H1 (cell line): Measurements from ENCODE around the gene PRKN. TPM values are rescaled to one million over a fixed set of nuclear protein-coding genes. Genes with fewer than 3 reads are reported as not detected.

Experiments used
- CTCF ChIA-PET: fragments of 300-600 bp; sonication (Branson Sonifier 250); formaldehyde crosslinking; loops from one replicate; lab custom pipeline; 2021; ENCODE audit not compliant: partially characterized antibody; lab: Charles Lee
- POLR2A ChIA-PET: fragments of 300-600 bp; sonication (Branson Sonifier 250); formaldehyde crosslinking; loops from one replicate; lab custom pipeline; 2021; ENCODE audit warnings: inconsistent platforms; ENCODE audit not compliant: partially characterized antibody; lab: Charles Lee
- DNase-seq, 2 experiments: peaks; one replicate each; pipeline versions ENCODE4 v3.0.0 to v3.0.0-alpha.2; 2010 to 2022; ENCODE audit warnings: low spot score in 2 of 2, low read depth in 1 of 2, mixed read lengths in 1 of 2
- FAIRE-seq: peaks from 2 replicates; lab custom pipeline; 2011; peaks lifted over from hg19 to GRCh38; lab: Jason Lieb, UNC
- H2AFZ ChIP-seq: 2 replicates; pipeline ENCODE4 v1.8.1; 2012; ENCODE audit warnings: low read length, inconsistent platforms
- H2AK5ac ChIP-seq: 2 replicates; pipeline ENCODE4 v1.6.1; 2013; ENCODE audit warnings: low read depth, low read length
- H2BK120ac ChIP-seq: replicated peaks from 2 replicates; pipeline ENCODE3; 2013; ENCODE audit warnings: low read depth, low read length, inconsistent platforms
- H2BK12ac ChIP-seq: 2 replicates; pipeline ENCODE4 v1.6.1; 2013; ENCODE audit warnings: low read depth, low read length
- H2BK15ac ChIP-seq: 2 replicates; pipeline ENCODE4 v1.6.1; 2013; ENCODE audit warnings: low read length
- H2BK20ac ChIP-seq: 2 replicates; pipeline ENCODE4 v1.6.1; 2013; ENCODE audit warnings: low read length
- H2BK5ac ChIP-seq: 2 replicates; pipeline ENCODE4 v1.6.1; 2013; ENCODE audit warnings: low read depth, low read length
- H3K14ac ChIP-seq: 2 replicates; pipeline ENCODE4 v1.6.1; 2013; ENCODE audit warnings: inconsistent platforms; ENCODE audit not compliant: insufficient read length
- H3K18ac ChIP-seq: 2 replicates; pipeline ENCODE4 v1.6.1; 2013; ENCODE audit warnings: low read length; ENCODE audit errors: extremely low read depth
- H3K23ac ChIP-seq: 2 replicates; pipeline ENCODE4 v1.6.1; 2013; ENCODE audit warnings: inconsistent platforms; ENCODE audit not compliant: insufficient read length
- H3K23me2 ChIP-seq: 2 replicates; pipeline ENCODE4 v1.6.1; 2013; ENCODE audit warnings: low read depth, low read length
- H3K27ac ChIP-seq: 2 replicates; pipeline ENCODE4 v1.6.1; 2011; ENCODE audit warnings: low read depth, low read length, inconsistent platforms
- H3K27me3 ChIP-seq, 4 experiments: replicated peaks in 1 of 4; 1 replicate in 1 of 4; 2 replicates in 3 of 4; pipeline versions ENCODE4 v1.6.1 to v1.8.1; 2011 to 2013; ENCODE audit warnings: low read length in 3 of 4, mild to moderate bottlenecking in 3 of 4, inconsistent platforms in 2 of 4, mixed read lengths in 2 of 4, moderate library complexity in 1 of 4; ENCODE audit not compliant: control insufficient read depth in 3 of 4, insufficient read depth in 3 of 4; ENCODE audit errors: extremely low read depth in 1 of 4
- H3K36me3 ChIP-seq, 4 experiments: 2 replicates each; pipeline versions ENCODE4 v1.6.1 to v1.8.1; 2011 to 2013; ENCODE audit warnings: mild to moderate bottlenecking in 4 of 4, low read length in 3 of 4, moderate library complexity in 2 of 4, control low read depth in 1 of 4, inconsistent platforms in 1 of 4; ENCODE audit not compliant: insufficient read depth in 4 of 4, control insufficient read depth in 2 of 4
- H3K4ac ChIP-seq: replicated peaks from 2 replicates; pipeline ENCODE3; 2013; ENCODE audit warnings: low read length, low read depth, mixed read lengths, inconsistent platforms; ENCODE audit not compliant: insufficient read length
- H3K4me1 ChIP-seq, 4 experiments: replicated peaks in 1 of 4; 1 replicate in 1 of 4; 2 replicates in 3 of 4; pipeline versions ENCODE4 v1.6.1 to v1.8.1; 2011 to 2013; ENCODE audit warnings: low read length in 3 of 4, inconsistent platforms in 2 of 4, mixed read lengths in 1 of 4; ENCODE audit not compliant: insufficient read depth in 4 of 4, control insufficient read depth in 3 of 4
- H3K4me2 ChIP-seq, 2 experiments: 2 replicates each; pipeline versions ENCODE4 v1.6.1 to v1.8.1; 2011 to 2013; ENCODE audit warnings: low read depth in 2 of 2, low read length in 2 of 2, control low read depth in 1 of 2, inconsistent platforms in 1 of 2, mild to moderate bottlenecking in 1 of 2; ENCODE audit not compliant: insufficient read depth in 1 of 2
- H3K4me3 ChIP-seq, 4 experiments: fragments of 200-600, 300-600 bp in 1 of 4; sonication (generic), shearing (Covaris generic), sonication (Bioruptor Twin) in 1 of 4; 2 replicates each; pipeline versions ENCODE4 v1.5.1 to v1.8.1; 2011 to 2016; ENCODE audit warnings: low read length in 4 of 4, low read depth in 3 of 4, control low read depth in 2 of 4, inconsistent platforms in 2 of 4, mild to moderate bottlenecking in 2 of 4, mixed read lengths in 1 of 4, moderate library complexity in 1 of 4; ENCODE audit not compliant: insufficient read depth in 2 of 4; ENCODE audit errors: extremely low read depth in 1 of 4
- H3K56ac ChIP-seq: replicated peaks from 2 replicates; pipeline ENCODE3; 2013; ENCODE audit warnings: low read depth, mild to moderate bottlenecking, mixed read lengths, low read length, inconsistent platforms; ENCODE audit not compliant: insufficient read length
- H3K79me1 ChIP-seq: 2 replicates; pipeline ENCODE4 v1.6.1; 2013; ENCODE audit warnings: low read depth, low read length, control low read depth
- H3K79me2 ChIP-seq, 2 experiments: 2 replicates each; pipeline versions ENCODE4 v1.6.1 to v1.8.1; 2012 to 2013; ENCODE audit warnings: low read length in 2 of 2, mild to moderate bottlenecking in 2 of 2, inconsistent platforms in 1 of 2; ENCODE audit not compliant: insufficient read depth in 2 of 2, control insufficient read depth in 1 of 2
- H3K9ac ChIP-seq, 4 experiments: replicated peaks in 1 of 4; 1 replicate in 1 of 4; 2 replicates in 3 of 4; pipeline versions ENCODE4 v1.6.1 to v1.8.1; 2011 to 2013; ENCODE audit warnings: low read depth in 3 of 4, low read length in 3 of 4, control low read depth in 2 of 4, mild to moderate bottlenecking in 2 of 4, moderate library complexity in 2 of 4, inconsistent platforms in 1 of 4; ENCODE audit errors: extremely low read depth in 1 of 4
- H3K9me3 ChIP-seq, 2 experiments: 2 replicates each; pipeline versions ENCODE4 v1.6.1 to v1.8.1; 2012 to 2013; ENCODE audit warnings: mild to moderate bottlenecking in 2 of 2, moderate library complexity in 2 of 2, control low read depth in 1 of 2, inconsistent platforms in 1 of 2, low read depth in 1 of 2, low read length in 1 of 2, mixed read lengths in 1 of 2; ENCODE audit not compliant: insufficient read depth in 2 of 2
- H4K20me1 ChIP-seq, 2 experiments: replicated peaks in 1 of 2; 2 replicates each; pipeline versions ENCODE3 to v1.8.1; 2011 to 2013; ENCODE audit warnings: inconsistent platforms in 2 of 2, low read length in 2 of 2, mild to moderate bottlenecking in 1 of 2; ENCODE audit not compliant: insufficient read depth in 2 of 2, control insufficient read depth in 1 of 2
- H4K5ac ChIP-seq: 2 replicates; pipeline ENCODE4 v1.6.1; 2013; ENCODE audit warnings: low read length, low read depth, mixed read lengths, inconsistent platforms; ENCODE audit not compliant: insufficient read length
- H4K8ac ChIP-seq: 2 replicates; pipeline ENCODE4 v1.8.0; 2013; ENCODE audit warnings: mild to moderate bottlenecking, moderate library complexity, low read length, inconsistent platforms; ENCODE audit not compliant: insufficient read depth; ENCODE audit errors: extremely low read depth
- H4K91ac ChIP-seq: replicated peaks from 2 replicates; pipeline ENCODE3; 2013; ENCODE audit warnings: low read length, mixed read lengths, inconsistent platforms; ENCODE audit not compliant: insufficient read length
- ATF3 ChIP-seq: IDR thresholded peaks from 2 replicates; pipeline ENCODE4 v1.6.1; 2011; ENCODE audit warnings: low read depth, mild to moderate bottlenecking, low read length; ENCODE audit not compliant: insufficient read depth
- CREB1 ChIP-seq: IDR thresholded peaks from 2 replicates; pipeline ENCODE4 v1.6.1; 2012; ENCODE audit warnings: inconsistent platforms
- EGR1 ChIP-seq: IDR thresholded peaks from 2 replicates; pipeline ENCODE4 v1.6.1; 2011; ENCODE audit warnings: low read depth, low read length, borderline replicate concordance
- EZH2 ChIP-seq: fragments of 200-600 bp; sonication (generic); IDR thresholded peaks from 2 replicates; pipeline ENCODE4 v1.7.1; 2012; ENCODE audit warnings: low read depth, mild to moderate bottlenecking, moderate library complexity, low read length, inconsistent platforms; ENCODE audit not compliant: severe bottlenecking
- FOSL1 ChIP-seq: IDR thresholded peaks from 2 replicates; pipeline ENCODE4 v1.6.1; 2011; ENCODE audit warnings: mild to moderate bottlenecking, low read depth, low read length, moderate library complexity; ENCODE audit not compliant: insufficient read depth
- JUND ChIP-seq: IDR thresholded peaks from 2 replicates; pipeline ENCODE4 v1.6.1; 2011; ENCODE audit warnings: mild to moderate bottlenecking, improper control_type of control experiment, low read length
- KDM1A ChIP-seq: fragments of 200-600, 300-600 bp; sonication (generic); IDR thresholded peaks from 2 replicates; pipeline ENCODE4 v1.7.1; 2016; ENCODE audit warnings: mild to moderate bottlenecking, low read length, borderline replicate concordance
- POU5F1 ChIP-seq: IDR thresholded peaks from 2 replicates; pipeline ENCODE4 v1.6.1; 2011; ENCODE audit warnings: low read depth, mild to moderate bottlenecking, low read length, moderate library complexity
- RXRA ChIP-seq: IDR thresholded peaks from 2 replicates; pipeline ENCODE4 v1.6.1; 2011; ENCODE audit warnings: low read depth, mild to moderate bottlenecking, low read length, moderate library complexity; ENCODE audit not compliant: insufficient read depth
- SIRT6 ChIP-seq: IDR thresholded peaks from one replicate; pipeline ENCODE4 v1.7.1; 2012; ENCODE audit warnings: low read length, inconsistent platforms
- SP4 ChIP-seq: IDR thresholded peaks from 2 replicates; pipeline ENCODE4 v1.6.1; 2012; ENCODE audit warnings: low read length, inconsistent platforms
- SRF ChIP-seq: IDR thresholded peaks from 2 replicates; pipeline ENCODE4 v1.6.1; 2011; ENCODE audit warnings: mild to moderate bottlenecking, low read depth, low read length, moderate library complexity
- TAF7 ChIP-seq: optimal IDR thresholded peaks from 2 replicates; pipeline ENCODE3; 2011; ENCODE audit warnings: low read depth, mild to moderate bottlenecking, inconsistent platforms, low read length, moderate library complexity, borderline replicate concordance
- TCF12 ChIP-seq: IDR thresholded peaks from 2 replicates; pipeline ENCODE4 v1.6.1; 2011; ENCODE audit warnings: low read depth, mild to moderate bottlenecking, low read length
- YY1 ChIP-seq: IDR thresholded peaks from 2 replicates; pipeline ENCODE4 v1.6.1; 2011; ENCODE audit warnings: low read depth, mild to moderate bottlenecking, low read length
- WGBS, 2 experiments: shearing (Covaris generic) in 1 of 2; methylation state at CpG; one replicate each; pipeline versions ENCODE4 v1.1.6 to v1.1.7; 2013 to 2015; ENCODE audit warnings: low lambda C conversion rate in 2 of 2, mixed read lengths in 2 of 2, inconsistent platforms in 1 of 2, low coverage in 1 of 2, missing lambda C conversion rate in 1 of 2; ENCODE audit not compliant: insufficient replicate concordance in 2 of 2, insufficient coverage in 1 of 2, insufficient read length in 1 of 2; ENCODE audit errors: extremely low coverage in 1 of 2, missing lambda C conversion rate in 1 of 2; 5-methylcytosine and 5-hydroxymethylcytosine counted together
- polyA plus RNA-seq, 7 experiments: library from polyadenylated mRNA; depleted of rRNA in 3 of 7; stranded (reverse) in 5 of 7; unstranded in 2 of 7; fragments of >200 nt in 5 of 7; fragments of 200-250 nt in 2 of 7; gene quantifications; 1 replicate in 5 of 7; 2 replicates in 1 of 7; 4 replicates in 1 of 7; pipeline versions ENCODE4 v1.2.1 to v1.2.3, GENCODE V29; 2011 to 2013; ENCODE audit warnings: missing spikeins in 2 of 7, mixed read lengths in 2 of 7
- total RNA-seq: library from RNA; stranded (reverse); fragmentation: NEBNext Ultra II Directional; extraction: Animal tissue kit (Norgen Biotek cat#: 25700); gene quantifications from 2 replicates; pipeline ENCODE4 v1.2.1, GENCODE V29; 2021

The PRKN gene
- total and polyA plus RNA-seq, 2 of the 8 experiments (the other 6 are each of a cell fraction or from before 2014, with no cell fraction given) = 0.13 to 0.29 TPM

DNA sequence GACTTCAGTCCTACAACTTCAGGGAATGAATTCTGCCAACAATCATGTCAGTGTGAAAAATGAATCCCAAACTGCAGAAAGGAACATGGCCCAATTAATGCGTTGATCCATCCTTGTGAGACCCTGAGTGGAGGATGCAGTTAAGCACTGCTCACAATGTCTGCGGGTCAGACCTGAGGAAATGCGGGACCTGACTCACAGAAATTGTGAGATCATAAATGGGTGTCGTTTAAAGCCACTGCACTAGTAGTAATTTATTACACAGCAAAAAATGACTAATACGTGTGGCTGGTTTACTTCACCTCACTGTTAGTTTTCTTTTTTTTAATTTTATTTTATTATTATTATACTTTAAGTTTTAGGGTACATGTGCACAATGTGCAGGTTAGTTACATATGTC, 505.0 kb downstream of the PRKN start:
- H3K36me3 ChIP-seq = no peaks in the 10 kb centered on the region
- no peak overlapping the region for H3K4me3 ChIP-seq
- H3K9ac ChIP-seq = no peak overlapping the region
- H3K79me1 ChIP-seq = no peaks in the 10 kb centered on the region
- H3K56ac ChIP-seq = no peak overlapping the region
- no peak overlapping the region for H3K23ac ChIP-seq
- H4K20me1 ChIP-seq = no peaks in the 10 kb centered on the region
- no peak overlapping the region for H3K18ac ChIP-seq
- ChIA-PET CTCF (interaction anchor here (0.9 kb wide), 1 partner anchor 71 kb away, joined by 4 read pairs; no protein-coding TSS in a partner anchor), POLR2A (no interaction called here)
- H2BK20ac ChIP-seq = no peak overlapping the region
- no peak overlapping the region for H3K14ac ChIP-seq
- H2BK12ac ChIP-seq = no peak overlapping the region
- H2BK120ac ChIP-seq = no peak overlapping the region
- H4K5ac ChIP-seq = no peak overlapping the region
- H3K4ac ChIP-seq = no peak overlapping the region
- H3K4me2 ChIP-seq = no peak overlapping the region
- no peak overlapping the region for H2AFZ ChIP-seq
- no peak overlapping the region for H2AK5ac ChIP-seq
- no peak for DNase-seq
- no peak overlapping the region for H2BK15ac ChIP-seq
- no peak overlapping the region for H4K91ac ChIP-seq
- H3K79me2 ChIP-seq = no peaks in the 10 kb centered on the region
- H3K27me3 ChIP-seq = no peaks in the 10 kb centered on the region
- H3K9me3 ChIP-seq = no peaks in the 10 kb centered on the region
- H4K8ac ChIP-seq = no peak overlapping the region
- no peak overlapping the region for H3K27ac ChIP-seq
- no peak overlapping the region for H2BK5ac ChIP-seq
- TF ChIP-seq SRF = no peak
- no peak for TF ChIP-seq TAF7
- TF ChIP-seq FOSL1 = no peak
- TF ChIP-seq TCF12 = no peak
- TF ChIP-seq EZH2 = no peak
- no peak for TF ChIP-seq CREB1
- no peak for TF ChIP-seq SIRT6
- TF ChIP-seq ATF3 = no peak
- no peak for TF ChIP-seq YY1
- no peak for TF ChIP-seq SP4
- no peak for TF ChIP-seq RXRA
- no peak for TF ChIP-seq JUND
- TF ChIP-seq POU5F1 = no peak
- TF ChIP-seq KDM1A = no peak
- TF ChIP-seq EGR1 = no peak
- H3K4me1 ChIP-seq = no peaks in the 10 kb centered on the region
- no peak for FAIRE-seq
- no peaks in the 10 kb centered on the region; the same call in 1 of the 2 replicates for H3K23me2 ChIP-seq
- WGBS, 2 experiments = 97% methylated on average over 5 of the region's 5 CpGs; no CpG with 5 or more reads in 1 of the 2 experiments
